Fibroblast of gingiva (primary cell): Measurements from ENCODE around the gene RPS14.

ENCODE experiments used
- DNase-seq: peaks from one replicate; pipeline ENCODE4 v3.0.0-alpha.2; 2011; ENCODE audit warnings: low read depth

Gene RPS14

DNA sequence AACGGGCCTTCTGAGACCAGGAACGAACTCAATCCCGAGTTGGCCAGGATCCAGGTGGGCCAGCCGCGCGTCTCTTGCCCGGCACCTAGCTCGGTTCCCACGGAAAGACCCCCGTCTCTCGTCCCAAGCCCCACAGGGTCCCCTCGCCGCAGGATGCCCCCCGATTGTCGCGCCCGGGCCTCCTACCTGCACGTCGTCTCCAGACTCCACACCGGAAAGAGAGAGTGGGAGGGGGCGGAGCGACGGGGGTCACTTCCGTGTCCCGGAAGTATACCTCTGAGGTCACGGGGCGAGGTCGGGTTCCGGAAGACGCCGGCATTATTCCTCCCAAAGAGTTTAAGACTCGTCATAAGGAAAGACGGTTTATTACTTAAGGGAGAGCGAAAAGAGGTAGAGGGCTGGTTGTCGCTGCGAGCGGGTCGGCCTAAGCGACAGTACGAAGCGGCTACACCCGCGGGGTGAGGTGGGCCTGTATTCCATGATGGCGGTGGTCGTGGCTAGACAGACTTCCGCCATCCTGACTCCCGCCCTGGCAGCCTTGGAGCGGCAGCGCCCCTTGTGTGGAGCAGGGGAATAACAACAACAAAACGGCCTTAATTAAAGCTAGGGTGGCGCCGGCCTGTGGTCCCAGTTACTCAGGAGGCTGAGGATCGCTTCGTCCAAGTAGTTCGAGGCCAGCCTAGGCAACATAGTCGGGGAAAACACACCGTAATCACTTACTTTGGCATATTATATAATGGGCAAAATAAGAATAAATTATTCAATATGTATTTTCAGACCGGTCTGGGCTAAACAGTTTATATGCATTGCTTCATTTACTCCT lies at the start of gene RPS14:
RPS14 (minus strand) TSS at position 223 of the 823 bp plus-strand sequence. CDS start 2,006 bp downstream, outside the sequence.
- DNase-seq = peak; percentile 91

DNA sequence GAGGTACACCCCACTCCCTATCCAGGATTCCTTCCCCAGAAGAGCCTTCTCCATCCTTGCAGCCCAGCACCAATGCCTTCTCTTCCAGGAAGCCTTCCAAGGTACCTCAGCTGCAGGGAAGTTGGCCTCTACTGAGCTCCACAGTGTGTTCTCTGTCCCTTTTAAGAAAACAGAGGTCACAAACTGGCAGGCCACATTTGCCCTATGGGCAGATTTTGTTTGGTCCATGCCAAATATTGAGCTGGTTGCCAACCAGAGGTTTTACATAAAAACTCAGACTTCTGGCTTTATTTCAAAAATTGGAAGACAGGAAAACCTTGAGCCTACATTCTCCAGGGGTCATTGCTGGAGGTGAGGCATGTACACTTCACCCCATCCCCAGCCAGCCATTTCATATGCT lies 49.4 kb upstream of the RPS14 start:
- no peak for DNase-seq

DNA sequence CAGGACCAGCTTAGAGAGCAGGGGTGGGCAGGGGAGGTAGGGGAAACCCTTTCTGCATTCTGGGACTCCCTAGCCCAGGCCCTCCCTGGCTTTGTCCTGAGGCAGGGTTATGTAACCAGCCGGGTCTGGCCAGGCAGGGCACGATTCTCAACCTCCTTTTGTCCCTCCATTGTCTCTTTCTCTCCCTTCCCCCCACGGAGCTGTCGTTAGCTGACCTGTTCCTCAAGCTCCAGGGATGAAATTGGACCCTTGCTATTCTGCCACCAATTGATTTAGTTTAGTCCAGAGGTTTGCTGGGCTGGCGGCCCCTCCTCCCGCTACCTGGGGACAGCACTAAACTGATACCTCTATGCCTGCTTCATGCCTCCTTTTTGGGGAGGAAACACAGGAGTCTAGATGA lies 49.0 kb upstream of the RPS14 start:
- no peak for DNase-seq

DNA sequence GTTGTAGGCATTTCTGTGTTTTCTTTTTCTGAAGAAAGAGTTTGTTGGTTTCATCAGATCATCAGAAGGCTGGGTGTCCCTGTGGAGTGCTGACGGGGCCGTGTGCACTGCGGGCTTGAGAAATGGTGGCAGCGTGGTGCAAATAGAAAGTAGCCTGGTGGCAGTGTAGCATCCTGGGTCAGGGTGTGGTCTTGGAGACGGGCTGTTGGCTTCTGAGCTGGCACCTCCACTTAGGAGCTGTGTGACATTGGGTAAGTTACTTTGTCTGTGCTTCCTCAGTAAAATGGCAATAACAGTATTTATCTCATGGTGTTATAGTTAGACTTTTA lies 48.4 kb upstream of the RPS14 start:
- no peak for DNase-seq

DNA sequence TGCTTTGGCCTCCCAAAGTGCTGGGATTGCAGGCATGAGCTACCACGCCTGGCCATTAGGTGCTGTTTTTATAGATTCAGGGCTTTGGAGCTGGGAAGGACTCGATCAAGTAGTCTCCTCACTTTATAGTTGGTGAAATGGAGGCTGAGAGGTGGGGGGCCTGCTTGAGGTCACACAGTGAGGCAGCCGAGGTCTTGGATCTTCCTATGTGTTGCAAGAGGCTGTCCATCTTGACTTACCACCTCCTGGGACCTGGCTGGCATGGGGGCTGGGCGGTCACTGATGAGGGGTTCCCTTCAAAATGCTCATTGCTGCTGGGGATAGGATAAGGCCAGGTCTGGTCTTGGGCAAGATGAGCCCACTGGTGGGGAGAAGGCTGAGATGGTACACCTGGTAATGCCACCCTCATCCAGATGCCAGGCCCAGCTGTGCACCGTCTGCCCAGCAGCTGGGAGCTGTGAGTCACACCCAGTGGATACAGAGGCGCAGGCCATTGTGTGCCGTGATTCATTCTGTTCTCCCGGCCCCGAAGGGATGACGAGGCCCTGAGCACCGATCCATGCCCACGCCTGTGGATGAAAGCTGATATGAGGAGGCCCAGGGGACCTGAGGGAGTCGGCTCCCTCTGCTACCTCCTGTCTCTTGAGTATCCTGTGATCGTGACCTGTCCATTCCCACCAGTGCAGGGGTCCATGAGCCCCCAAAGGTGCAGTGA lies 47.9 kb upstream of the RPS14 start:
- DNase-seq = peak; percentile 88

DNA sequence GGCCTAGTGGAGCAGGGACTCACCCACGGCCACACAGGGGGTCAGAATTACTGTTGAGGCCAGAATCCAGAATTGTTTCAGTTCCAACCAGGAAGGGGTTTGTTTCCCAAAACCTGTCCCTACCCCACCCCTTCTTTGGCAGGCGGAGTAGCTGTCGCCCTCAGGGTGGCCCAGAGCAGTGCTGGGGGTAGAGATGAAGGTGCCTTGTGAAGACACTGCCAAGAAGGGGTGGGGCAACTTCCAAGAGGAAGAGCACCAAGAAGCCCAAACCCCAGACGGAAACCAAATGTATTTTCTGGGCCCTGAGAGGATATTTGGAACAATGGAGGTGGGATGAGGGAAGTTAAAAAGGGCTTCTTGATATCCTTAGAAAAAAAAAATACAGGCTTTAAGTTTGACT lies 47.0 kb upstream of the RPS14 start:
- DNase-seq = no peak

DNA sequence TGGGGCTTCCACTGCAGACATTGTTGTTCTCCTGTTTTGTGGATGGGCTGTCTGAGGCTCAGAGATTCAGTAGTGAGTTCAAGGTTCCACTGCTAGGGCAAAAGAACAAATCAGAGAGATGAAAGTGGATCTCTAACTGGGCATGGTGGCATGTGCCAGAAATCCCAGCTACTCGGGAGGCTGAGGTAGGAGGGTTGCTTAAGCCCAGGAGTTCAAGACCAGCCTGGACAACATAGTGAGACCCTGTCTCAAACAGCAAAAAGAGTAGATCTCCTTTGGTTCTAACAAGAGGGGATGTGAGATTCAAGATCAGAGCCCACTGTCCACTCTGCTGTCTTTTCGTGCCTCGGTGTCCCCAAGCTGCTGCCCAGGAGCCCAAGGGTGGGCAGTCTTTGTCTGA lies 46.6 kb upstream of the RPS14 start:
- DNase-seq = no peak

DNA sequence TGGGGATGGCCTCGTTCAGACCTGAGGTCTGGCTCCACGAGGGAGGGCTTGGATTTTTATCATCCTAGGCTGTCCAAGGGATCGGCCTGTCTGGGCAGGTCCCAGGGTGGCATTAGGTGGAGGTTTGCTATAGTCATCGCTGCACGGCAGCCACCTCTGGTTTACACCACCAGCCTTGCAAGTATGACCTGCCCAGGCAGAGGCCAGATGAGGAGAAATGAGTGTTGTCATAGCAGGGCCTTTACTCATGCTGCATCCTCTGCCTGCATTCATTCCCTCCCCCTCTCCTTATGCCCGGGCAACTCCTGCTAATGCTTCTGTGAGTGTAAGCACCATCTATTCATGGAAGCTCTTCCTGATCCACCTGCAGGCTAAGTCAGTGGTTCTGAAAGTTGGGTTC lies 43.1 kb upstream of the RPS14 start:
- peak; percentile 60 for DNase-seq

DNA sequence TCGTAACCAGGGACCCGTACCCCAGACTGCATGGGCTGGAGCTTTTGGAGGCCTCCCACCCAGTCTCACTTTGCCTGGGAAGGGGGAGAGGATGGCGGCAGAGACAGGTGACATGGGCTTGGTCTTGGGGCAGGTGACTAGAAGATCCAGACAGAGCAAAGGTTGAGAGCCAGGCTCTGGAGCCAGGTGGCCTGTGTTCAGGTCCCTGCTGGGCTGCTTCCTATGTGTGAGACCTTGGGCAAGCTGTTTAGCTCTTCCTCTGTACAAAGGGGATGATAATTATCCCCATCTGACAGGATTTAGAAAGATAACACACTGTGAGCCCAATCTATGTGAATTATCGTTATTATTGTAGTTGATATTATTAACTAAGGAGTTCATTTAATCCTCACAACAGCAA lies 42.3 kb upstream of the RPS14 start:
- no peak for DNase-seq

DNA sequence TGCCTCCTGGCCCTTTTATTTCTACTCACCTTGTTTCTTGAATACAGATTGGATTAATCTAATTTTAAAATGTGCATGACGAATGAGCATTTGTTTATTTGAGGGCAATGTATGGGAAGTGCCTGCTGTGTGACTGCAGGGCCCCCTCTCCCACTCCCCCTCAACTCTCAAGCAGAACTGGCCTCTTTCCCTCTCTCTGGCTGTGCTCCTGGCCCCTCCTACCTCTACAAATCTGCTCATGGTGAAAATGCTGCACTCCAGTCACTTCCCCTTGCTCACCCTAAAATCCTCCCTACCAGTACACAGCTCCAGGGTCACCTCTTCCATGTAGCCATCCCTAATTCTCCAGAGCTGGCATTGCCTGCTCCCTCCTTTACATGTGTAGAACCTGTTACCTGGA lies 41.2 kb upstream of the RPS14 start:
- DNase-seq = no peak

DNA sequence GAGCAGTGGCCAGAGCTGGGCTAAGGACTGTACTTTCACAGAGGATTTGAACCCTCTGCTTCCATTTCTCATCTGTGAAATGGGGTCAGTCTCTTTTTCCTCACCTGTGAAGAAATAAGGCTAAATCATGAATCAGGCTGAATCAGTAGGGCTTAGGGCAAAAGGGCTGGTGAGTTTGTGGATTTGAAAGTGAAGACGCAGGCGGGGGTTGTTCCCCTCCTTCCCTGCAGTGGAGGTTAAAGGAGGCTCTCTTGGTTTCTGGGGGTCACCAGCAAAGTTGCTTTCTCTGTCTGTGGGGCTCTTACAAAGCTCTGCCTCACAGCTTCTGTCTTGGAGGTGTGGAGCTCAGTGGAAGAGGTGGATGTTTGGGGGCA lies 40.7 kb upstream of the RPS14 start:
- DNase-seq = no peak

DNA sequence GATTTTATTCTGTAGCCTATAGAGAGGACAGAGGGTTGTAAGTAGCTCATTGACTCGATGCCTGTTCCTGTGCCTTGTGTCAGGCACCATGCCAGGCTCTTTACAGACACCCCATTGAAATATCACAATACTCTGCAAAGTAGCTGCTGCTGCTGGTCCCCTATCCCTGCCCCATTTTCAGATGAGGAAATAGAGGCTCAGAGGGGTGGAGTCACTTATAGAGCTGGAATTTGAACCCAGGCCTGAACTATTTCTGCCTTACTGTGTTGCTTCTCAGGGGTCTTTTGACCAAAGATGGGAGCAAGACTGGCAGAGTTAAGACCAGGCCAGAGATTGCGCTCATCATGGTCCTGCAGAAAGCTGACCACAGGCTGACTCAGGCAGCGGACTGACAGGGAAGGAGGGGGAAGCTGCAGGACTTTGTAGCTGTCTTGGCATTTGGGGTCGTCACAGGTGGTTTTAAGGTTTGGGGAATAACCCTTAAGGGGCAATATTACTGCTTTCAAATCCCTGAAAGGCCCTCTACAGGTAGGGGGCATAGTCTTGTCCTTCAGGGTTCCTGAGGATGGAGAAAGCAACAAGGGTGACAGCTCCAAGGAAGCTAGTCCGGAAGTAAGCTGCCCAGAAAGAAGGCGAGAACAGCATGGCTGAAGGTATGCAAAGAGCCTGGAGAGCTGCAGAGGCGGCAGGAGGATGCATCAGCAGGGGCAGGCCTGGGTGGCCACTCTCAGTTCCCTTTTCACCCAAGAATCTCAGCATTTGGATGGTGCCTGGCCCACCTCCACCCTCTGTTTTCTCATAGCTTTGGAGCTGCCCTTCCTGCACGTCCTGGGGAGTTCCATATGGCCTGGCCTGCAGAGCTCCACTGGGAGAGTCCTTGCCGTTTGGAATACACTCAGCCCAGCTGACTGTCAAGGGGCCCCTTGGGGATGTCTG lies 40.1 kb upstream of the RPS14 start:
- DNase-seq = no peak

DNA sequence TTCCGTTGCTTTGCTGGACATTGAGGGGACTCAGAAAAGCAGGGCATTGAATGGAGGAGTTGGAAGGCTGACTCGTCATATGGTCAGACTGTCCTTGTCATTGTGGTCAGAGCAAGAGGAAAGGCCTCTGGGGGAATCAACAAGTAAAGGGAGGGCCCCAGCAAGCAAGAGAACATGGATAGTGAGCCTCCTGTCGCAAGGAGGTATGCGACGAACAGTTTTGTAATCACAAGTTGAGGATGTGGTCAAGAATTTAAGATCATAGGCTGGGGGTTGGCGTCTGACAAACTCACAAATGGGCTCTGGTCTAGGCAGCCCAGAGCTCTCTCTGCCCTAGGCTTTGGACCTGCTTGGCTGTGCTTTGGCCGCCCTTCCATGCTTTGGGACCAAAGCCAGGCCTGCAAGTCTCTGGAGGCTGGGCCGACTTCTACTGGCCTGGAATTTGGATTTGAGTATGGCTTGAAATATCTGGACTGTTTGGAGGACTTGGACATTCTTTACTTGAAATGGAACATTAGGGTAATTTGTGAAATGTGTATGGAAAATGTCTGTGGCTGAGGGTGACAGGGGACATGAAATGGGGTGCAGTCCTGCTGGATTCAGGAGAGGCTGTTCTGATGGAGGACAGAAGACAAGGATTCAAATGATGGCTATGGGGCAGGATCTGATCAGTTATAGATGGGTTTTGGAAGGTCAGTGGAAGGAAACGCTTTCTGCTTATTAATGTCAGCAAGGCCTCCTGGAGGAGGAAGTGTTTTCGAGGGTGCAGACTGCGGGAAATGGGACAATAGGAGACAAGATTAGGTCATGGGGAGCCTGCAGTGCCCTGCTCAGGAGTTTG lies 39.2 kb upstream of the RPS14 start:
- DNase-seq = peak; percentile 88

DNA sequence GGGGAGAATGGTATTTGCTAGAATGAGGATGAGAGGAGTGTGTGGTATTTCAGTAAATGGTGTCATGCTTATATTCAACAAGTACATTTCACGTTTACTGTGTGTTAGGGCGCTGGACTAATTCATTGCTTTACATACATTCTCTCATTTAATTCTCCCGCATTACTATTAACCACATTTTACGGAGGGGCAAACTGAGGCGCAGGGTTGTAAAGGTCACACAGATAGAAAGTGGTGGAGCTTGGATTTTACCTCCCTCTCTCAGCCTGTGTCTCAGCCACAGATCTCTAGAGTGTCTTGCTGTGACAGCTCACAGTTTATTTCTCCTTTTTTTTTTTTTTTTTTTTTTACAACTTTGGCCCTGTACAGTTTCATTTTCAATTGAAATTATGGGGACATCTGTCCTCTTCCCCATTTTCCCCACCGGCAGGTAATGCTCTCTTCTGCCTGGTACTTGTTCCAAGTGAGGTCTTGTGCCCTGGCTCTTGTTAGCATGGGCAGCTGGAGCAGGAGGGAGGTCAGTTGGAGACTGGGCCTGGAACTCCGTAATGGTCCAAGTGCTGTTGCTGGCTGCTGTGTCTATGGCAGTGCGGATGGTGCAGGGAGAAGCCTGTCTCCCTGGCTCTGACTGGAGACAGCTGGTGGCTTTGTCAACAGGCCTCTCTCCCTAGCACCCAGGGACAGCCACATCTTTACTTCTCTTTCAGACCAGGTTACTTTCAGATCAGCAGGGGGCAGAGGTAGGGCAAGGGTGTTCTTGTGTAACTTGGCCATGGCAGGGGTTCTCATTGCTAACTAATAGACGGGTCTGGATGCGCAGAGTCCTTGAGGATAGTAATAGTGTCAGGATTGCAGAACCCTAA lies 37.9 kb upstream of the RPS14 start:
- peak; percentile 48 for DNase-seq

DNA sequence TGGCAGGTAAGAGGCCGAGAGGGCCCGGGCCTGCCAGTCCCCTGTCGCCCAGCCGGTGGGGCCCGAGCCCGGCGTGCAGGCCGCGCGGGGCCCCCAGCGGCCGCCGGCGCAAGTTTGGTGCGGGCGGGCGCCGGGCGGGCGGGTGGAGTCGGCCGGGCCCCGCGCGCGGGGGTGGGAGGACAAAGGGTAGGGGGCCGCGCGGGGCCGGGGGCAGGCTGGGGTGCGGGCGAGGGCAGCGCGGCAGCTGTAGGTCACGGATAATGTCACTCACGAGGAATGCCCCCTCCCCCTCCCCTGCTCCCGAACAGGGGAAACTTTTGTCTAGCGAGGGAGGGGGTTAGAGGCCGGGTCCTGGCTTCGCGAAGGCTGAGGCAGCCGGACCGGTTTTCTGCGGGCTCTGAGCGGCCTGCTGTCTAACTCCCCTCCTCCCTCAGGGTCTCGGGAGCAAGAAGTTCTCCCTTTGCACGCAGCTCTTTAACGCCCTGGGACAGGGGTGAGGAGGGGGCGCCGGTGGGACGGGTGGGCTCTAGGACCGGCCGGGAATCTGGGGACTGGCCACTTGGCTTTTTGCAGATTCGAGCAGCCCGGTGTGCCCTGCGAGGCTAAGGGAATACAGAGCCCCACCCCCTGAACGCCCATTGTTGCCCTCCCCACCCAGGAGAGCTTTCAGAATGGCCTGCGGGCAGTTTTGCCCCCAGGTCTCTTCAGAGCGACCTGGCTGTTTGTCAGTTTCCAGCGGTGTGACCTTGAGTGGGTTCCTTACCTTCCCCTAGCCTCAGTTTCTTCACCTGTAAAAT lies 37.1 kb upstream of the RPS14 start:
- peak; percentile 52 for DNase-seq

DNA sequence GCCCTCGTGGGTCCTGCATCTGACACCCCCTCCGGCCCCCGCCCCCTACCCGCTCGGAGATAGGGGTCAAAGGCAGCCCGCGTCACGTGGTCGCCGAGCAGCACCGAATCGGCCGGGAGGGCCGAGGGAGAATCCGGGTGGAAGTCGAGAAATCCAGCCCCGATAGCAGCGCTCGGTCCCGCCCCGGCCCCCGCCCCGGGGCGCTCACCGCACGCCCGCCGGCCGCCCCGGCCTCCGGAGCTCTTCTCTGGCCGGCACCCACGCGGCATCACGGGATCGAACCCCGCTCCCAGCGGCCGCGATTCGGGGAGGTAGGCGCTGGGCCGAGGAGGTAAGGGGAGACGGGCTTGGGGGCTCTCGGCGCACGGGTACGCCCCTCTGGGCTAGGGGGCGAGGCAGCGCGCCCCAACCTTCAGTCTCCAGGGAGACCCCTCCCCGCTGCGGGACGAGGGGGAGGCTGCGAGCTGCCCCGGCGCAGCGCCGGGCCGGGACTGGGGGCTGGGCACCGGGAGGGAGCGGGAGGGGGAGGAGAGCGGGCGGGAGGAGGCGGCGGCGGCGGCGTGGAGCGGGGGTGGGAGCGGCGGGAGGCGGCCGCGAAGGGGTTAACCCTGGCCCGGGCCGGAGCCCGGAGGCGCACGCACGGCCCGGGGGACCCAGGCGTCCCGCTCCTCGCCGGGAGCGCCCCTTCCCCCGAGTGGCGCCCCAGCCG lies 36.3 kb upstream of the RPS14 start:
- peak; percentile 56 for DNase-seq

DNA sequence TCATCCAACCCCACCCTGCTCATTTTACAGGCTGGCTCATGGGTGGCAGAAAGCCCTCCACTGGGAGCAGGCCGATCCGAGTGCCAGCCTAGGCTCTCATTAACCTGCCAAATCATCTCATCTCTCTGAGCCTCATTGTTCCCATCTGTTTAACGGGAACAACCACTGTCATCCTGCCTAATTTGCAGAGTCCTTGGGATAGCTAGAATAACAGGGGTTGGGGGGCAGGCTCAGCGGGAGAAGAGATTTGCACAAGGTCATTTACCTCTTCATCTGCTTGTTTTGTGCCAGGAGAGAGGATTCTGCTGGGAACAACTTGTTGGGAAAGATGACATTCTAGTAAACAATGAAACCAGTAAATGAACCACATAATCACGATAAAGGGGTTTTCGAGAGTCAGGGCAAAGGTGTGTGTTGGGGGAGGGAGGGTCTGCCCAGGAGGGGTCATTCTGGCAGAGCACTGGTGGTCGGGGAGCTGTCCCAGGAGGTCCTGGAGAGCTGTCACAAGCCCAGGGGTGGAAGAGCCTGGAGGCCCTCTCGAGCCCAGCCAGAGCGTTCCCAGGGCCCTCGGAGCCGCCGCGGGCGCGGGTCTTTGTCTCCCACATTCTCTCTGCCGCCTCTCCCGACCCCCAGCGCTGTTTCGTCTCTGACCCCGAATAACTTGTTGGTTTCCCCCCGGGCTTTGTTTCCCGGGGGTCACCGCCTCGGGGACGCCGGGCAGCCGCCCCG lies 35.6 kb upstream of the RPS14 start:
- no peak for DNase-seq

DNA sequence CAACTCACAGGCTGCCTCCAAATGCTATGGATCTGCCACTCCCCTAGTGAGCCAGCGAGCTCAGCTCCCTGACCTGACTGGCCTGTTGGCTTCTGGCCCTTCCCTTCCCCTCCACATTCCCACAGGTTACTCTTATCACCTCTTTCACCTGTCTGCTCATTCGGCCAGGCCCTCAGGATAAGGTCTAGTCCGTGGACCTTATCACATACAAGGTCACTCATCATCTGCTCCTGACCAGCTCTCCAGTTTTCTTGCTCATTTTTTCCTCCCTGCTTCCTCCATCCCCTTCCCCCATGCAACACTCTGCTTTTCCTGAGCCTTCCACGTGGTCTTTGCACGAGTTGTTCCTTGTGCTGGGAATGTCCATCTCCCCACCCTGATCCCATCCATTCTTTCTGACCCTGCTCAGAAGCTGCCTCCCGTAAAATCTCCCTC lies 32.5 kb upstream of the RPS14 start:
- DNase-seq = no peak

DNA sequence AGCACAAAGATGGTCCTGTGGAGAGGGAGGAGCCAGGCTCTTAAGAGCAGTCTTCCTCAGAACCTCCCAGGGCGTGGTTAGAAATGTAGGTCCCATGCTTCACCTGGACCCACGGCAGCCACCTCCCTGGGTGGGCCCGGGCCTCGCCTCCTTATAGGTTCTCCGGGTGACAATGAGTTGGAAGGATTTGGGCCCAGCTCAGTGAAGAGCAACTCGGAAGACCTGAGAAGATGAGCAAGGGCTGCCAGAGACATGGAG lies 32.1 kb upstream of the RPS14 start:
- DNase-seq = no peak
